GM18502 (cell line): ENCODE results near the gene SIL1.

Experiments
- ATAC-seq: cut with Tn5 transposase; IDR thresholded peaks from one replicate; pipeline ENCODE4 v1.9.1; 2021; ENCODE audit warnings: mild to moderate bottlenecking; ENCODE audit not compliant: unreplicated experiment, poor library complexity

Gene SIL1

GRCh38 chr5:138998521-138998920 lies 199.6 kb downstream of the SIL1 start:
- ATAC-seq, result no peak

- ATAC-seq, result no peak
Measured at GRCh38 chr5:138996120-138996519, 202.0 kb downstream of the SIL1 start.

- ATAC-seq, result no peak
Measured at GRCh38 chr5:138990986-138991590, 207.1 kb downstream of the SIL1 start.

GRCh38 chr5:138989720-138990119 lies 208.4 kb downstream of the SIL1 start:
- no peak for ATAC-seq

GRCh38 chr5:138986186-138986800 lies 211.9 kb downstream of the SIL1 start:
- ATAC-seq, result no peak

GRCh38 chr5:138985683-138986082 lies 212.5 kb downstream of the SIL1 start:
- no peak for ATAC-seq

- no peak for ATAC-seq
Measured at GRCh38 chr5:138985256-138985655, 212.9 kb downstream of the SIL1 start.

GRCh38 chr5:138983984-138984383 lies 214.2 kb downstream of the SIL1 start:
- ATAC-seq, result no peak

GRCh38 chr5:138981586-138981985 lies 216.6 kb downstream of the SIL1 start:
- ATAC-seq, result no peak

- ATAC-seq, result no peak
Measured at GRCh38 chr5:138981131-138981530, 217.0 kb downstream of the SIL1 start.

GRCh38 chr5:138980441-138980840 lies 217.7 kb downstream of the SIL1 start:
- no peak for ATAC-seq

- ATAC-seq, result no peak
Measured at GRCh38 chr5:138979684-138980280, 218.4 kb downstream of the SIL1 start.

GRCh38 chr5:138978581-138978980 lies 219.6 kb downstream of the SIL1 start:
- ATAC-seq, result no peak

GRCh38 chr5:138978080-138978479 lies 220.1 kb downstream of the SIL1 start:
- no peak for ATAC-seq

GRCh38 chr5:138975098-138975847 lies 222.9 kb downstream of the SIL1 start:
- no peak for ATAC-seq

GRCh38 chr5:138974227-138975063 lies 223.7 kb downstream of the SIL1 start:
- ATAC-seq, result no peak

- no peak for ATAC-seq
Measured at GRCh38 chr5:138972836-138973235, 225.3 kb downstream of the SIL1 start.

GRCh38 chr5:138972230-138972629 lies 225.9 kb downstream of the SIL1 start:
- no peak for ATAC-seq

GRCh38 chr5:138969323-138970002 lies 228.7 kb downstream of the SIL1 start:
- ATAC-seq, result no peak

- ATAC-seq, result no peak
Measured at GRCh38 chr5:138968601-138969000, 229.6 kb downstream of the SIL1 start.
